22Rv1 (cell line): ENCODE measurements around the gene NFIX.
A peak's percentile ranks its signal among the peaks of the same experiment; 100 is the strongest.

Source experiments
- H3K27ac ChIP-seq: fragments of 450-650 bp; 2 replicates; pipeline ENCODE4 v1.5.1; 2017
- CTCF ChIP-seq: fragments of 450-650 bp; IDR thresholded peaks from 2 replicates; pipeline ENCODE4 v1.5.1; 2017; ENCODE audit warnings: mild to moderate bottlenecking
- ZFX ChIP-seq: fragments of 450-650 bp; IDR thresholded peaks from 2 replicates; pipeline ENCODE4 v1.6.1; 2017; ENCODE audit warnings: antibody characterized with exemption, borderline replicate concordance

NFIX gene

GRCh38 chr19:13089139-13089856 lies 94.0 kb downstream of the NFIX start:
- TF ChIP-seq CTCF (no peak), ZFX (no peak)
- H3K27ac ChIP-seq, result peak overlapping the region; percentile 32

- TF ChIP-seq CTCF (no peak), ZFX (no peak)
- peak overlapping the region; percentile 32 for H3K27ac ChIP-seq
Observed at GRCh38 chr19:13089857-13090507, 94.7 kb downstream of the NFIX start.

GRCh38 chr19:13090511-13091231 lies 95.4 kb downstream of the NFIX start:
- TF ChIP-seq CTCF (no peak), ZFX (no peak)
- H3K27ac ChIP-seq, result peak overlapping the region; percentile 32

- H3K27ac ChIP-seq, result peak overlapping the region; percentile 32
- TF ChIP-seq ZFX (no peak), CTCF (no peak)
Observed at GRCh38 chr19:13091400-13092157, 96.3 kb downstream of the NFIX start.

- TF ChIP-seq ZFX (no peak), CTCF (no peak)
- H3K27ac ChIP-seq, result peak overlapping the region; percentile 52; the same call in 1 of the 2 replicates
Observed at GRCh38 chr19:13092158-13092543, 96.9 kb downstream of the NFIX start.

- TF ChIP-seq CTCF (no peak), ZFX (no peak)
- H3K27ac ChIP-seq, result peak overlapping the region; percentile 52
Observed at GRCh38 chr19:13092606-13093235, 97.4 kb downstream of the NFIX start.
